ENCODE data around the gene SLC38A1.
"Not testable (repeated sequence)": the region's sequence is repeated elsewhere in the genome, so short reads cannot be mapped to it uniquely, and the experiment has no call there.

Gene SLC38A1

DNA sequence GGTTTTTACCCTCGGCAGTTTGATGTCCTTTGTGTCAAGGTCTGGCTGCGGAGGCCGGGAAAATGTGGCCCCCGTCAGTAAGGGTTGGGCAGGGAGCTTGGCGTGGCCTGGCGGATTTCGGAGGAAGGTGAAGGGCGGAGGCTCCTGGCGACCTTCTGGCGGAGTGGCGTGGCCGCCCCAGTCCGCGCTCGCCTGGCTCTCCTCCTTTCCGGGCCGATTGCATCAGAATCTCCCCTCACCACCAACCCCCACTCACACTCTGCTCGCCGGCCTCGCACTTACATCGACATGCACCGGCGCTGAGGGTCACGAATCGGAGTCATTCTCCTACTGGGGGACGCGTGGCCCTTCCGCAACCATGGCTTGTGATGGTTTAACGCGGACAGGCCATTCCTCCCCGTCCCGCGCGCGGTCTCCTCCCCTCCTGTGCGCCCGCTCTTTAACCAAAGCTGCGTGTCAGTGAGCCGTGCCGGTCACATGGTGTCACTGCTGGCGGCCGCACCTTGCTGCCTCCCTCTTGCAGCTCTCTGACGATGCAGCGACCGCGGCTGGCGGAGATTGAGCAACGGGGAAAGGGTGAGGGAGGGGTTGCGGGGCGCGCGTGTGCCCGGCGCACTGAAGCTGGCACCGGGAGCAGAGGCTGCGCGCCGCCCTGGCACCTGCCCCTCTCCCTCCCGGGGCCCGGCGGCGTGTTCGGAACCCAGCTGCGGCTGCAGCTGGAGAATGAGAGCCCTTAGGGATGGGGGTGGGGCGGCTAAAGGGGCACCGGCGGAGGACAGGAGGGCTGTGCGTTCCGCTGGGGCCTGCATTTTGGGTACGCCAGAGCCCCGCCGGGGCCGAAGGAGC lies at the start of gene SLC38A1:
Gene SLC38A1, minus strand, starts transcription at position 461 of the 846 bp plus-strand sequence. CDS start 29,243 bp downstream, outside the sequence.
- DNase-seq (ENCODE audit: low spot score), result peak; percentile 84

DNA sequence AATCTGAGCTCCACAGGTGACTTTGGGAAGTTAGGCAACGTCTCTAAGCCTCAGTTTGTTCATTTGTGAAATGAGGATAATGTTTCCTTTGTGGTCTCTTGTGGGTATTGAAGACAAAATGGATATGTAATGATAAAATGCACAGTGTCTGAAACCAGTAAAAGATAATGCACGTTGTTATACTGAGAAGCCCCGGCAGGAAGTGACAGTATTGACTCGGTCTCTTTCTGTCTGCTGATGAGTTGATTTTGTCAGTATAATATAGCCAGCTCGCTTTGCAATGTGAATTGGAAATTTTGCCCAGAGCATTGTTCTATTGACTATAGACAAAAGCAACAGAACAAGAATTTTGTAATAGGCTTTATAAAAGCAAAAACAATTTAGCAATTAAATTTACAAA lies 49.2 kb upstream of the SLC38A1 start:
- DNase-seq (ENCODE audit: low spot score), result no peak

GRCh38 chr12:46304070-46304469 lies 35.2 kb upstream of the SLC38A1 start:
- no peak for DNase-seq (ENCODE audit: low spot score)

DNA sequence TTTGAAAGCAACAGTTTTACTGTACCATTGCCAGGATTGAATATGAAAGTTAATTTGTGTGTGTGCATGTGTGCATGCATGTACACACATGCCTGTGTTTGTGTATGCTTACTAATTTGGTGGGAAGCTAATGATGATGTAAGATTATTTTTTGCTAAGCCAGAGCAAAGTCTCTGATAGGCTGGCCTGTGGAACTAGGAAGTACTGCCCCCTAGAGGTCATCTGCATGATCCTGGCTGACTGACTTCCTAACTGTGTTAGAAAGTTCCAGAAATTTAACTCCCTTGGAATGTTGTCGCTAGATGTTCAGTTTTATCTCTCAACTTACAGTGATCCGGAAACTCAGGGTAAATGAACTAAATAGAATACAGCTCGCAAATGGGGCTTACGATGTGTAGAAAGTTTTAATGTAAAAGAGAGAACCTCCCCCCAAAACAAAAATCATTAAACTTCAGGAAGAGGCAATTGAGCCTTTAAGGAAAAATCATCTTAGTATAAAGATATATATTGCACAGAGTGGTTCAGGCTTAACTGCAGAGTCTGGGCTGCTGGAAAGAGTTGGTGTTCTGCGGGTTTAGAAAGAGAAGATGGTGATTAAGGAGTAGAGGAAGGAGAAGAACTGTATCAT lies 34.3 kb upstream of the SLC38A1 start:
- no peak for DNase-seq (ENCODE audit: low spot score)

GRCh38 chr12:46300910-46301309 lies 32.1 kb upstream of the SLC38A1 start:
- DNase-seq (ENCODE audit: low spot score), result no peak

DNA sequence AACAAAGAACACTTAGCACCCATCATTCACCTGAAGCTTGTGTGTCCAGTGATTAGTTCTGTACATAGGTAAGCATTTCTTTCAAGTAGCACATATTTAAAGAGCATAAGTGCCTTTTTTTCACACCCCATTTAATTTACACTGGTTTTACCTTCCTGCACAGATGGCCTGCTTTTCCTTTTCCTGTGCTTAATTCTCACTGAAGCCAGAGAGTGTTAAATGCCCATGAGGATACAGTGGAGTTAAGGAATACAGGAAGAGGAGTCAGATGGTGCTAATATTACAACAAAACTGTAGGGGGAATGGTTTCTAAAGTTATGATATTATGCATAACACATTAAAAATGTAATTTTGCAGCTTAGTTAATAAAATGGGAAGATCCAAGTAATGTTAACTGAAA lies 31.0 kb upstream of the SLC38A1 start:
- no peak for DNase-seq (ENCODE audit: low spot score)

DNA sequence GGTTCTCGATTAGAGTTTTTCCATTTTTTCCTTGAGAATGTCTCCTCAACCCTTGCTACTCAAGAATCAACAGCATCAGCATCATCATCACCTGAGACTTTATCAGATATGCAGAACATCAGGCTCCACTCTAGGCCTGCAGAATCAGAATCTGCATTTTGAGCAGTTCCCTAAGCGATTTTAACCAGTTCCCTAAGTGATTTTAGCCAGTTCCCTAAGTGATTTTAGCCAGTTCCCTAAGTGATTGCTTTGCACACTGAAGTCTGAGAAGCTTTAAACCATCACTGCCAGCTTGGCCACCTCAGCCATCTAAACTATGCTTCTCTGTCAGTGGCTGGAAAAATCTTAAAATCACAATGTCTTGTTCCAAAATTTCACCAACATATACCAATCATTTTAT lies 29.4 kb upstream of the SLC38A1 start:
- no peak for DNase-seq (ENCODE audit: low spot score)

DNA sequence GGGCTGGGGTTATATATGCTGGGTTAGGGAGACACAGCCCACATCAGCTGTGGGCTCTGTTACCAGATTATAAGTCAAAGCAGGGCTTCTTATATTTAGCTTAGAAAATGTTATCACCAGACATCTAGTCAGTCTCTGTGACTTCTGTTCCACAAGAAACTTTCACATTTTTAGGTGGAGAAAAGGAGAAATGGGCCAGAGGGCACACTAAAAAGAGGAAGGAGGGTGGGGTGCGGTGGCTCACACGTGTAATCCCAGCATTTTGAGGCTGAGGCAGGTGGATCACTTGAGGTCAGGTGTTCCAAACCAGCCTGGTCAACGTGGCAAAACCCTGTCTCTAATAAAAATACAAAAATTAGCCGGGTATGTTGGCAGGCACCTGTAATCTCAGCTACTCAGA lies 28.0 kb upstream of the SLC38A1 start:
- no peak for DNase-seq (ENCODE audit: low spot score)

GRCh38 chr12:46292754-46293402 lies 24.0 kb upstream of the SLC38A1 start:
- no peak for DNase-seq (ENCODE audit: low spot score)

GRCh38 chr12:46291953-46292352 lies 23.1 kb upstream of the SLC38A1 start:
- DNase-seq (ENCODE audit: low spot score), result not testable (repeated sequence)

GRCh38 chr12:46285177-46285576 lies 16.3 kb upstream of the SLC38A1 start:
- DNase-seq (ENCODE audit: low spot score), result not testable (repeated sequence)

- DNase-seq (ENCODE audit: low spot score), result no peak
Measured at GRCh38 chr12:46282829-46283228, 14.0 kb upstream of the SLC38A1 start.

GRCh38 chr12:46276756-46277155 lies 7.9 kb upstream of the SLC38A1 start:
- no peak for DNase-seq (ENCODE audit: low spot score)

DNA sequence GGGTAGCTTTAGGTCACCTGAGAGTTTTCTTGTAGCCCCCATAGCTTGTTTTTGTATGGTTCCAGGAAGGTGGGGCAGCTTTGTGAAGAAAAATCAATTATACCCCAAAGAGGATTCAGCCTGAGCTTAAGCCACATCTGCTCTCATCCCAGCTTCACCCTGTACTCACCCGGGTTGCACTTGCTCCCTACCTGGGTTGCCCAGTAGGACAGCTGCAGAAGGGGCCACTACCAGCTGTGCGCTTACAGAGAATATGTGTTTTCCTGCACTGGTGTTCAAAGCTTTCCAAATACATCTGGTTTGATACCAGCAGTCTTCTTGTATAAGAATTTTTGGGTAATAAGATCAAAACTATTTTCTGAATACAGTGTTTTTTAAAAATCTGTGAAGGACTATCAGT lies 3.0 kb upstream of the SLC38A1 start:
- no peak for DNase-seq (ENCODE audit: low spot score)

DNA sequence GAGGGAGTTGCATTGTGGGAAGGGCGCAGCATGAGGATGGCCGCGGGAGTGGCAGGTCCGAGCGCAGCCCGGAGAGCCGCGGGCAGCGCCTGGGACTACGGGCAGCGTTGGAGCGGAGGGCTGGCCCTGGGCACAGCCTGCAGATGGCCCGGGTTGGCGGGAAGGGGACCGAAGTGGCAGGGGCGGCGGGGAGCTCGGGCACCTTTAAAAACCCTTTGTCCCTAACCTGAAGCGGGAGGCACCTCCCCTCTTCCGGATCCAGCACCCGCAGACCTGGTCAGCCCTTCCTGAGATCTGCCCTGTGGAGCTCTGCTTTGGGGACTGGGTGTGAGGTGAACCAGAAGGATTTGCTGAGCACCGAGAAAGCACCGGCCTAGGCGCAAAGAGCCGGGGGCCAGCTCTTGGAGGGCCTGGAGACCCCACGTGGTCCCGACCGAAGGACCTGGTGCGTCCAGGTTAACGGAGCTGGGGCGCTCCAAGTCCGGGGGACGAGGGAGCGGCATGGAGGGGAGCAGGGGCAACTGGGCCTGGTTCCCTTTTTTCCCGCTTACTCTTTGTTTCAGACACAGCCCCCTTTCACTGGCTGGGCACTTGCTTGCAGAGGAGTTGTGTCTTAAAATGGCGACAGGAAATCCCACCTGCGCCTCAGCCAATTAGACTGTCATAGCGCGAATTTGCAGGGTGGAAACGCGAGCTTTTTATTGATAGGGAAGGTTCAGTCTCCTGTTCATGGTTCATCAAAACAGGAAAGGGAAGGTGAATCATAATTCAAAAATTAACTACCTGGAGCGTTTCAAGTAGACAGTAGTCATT lies 792 bp upstream of the SLC38A1 start:
- peak; percentile 56 for DNase-seq (ENCODE audit: low spot score)

DNA sequence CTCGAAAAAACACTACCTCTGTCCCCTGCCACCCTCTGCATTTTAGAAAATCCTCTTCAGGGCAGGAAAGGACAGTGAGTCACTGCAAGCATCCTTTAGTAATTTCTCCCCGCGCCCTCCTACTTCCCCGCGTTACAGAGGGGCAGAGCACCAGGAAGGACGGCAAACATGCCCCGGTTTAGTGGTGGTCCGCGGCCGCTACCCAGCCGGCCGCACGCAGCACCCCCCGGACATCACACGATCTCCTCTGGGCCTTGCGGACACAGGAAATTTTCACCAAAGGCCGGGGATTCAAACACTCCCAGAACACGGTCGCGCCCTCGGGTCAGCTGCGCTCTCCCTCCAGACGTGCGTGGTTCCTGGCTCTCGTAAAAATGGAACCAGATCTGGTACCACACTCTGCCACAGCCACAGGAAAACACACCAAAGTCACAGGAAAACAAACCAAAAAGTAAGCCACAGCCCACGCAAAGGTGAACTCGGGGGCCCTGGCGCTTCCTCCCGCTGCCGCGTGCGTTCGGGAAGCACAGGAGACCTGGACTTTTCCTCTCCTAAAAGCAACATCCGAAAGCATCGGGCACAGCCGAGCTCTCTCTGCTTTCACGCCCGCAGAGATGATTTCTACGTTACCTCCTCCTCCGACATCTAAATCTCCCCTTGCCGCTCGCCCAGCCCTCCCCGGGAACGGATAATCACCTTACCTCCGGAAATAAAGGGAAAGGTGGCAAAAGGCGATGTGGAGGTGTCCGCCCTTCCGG lies 839 bp downstream of the SLC38A1 start:
- DNase-seq (ENCODE audit: low spot score), result no peak

- no peak for DNase-seq (ENCODE audit: low spot score)
Measured at GRCh38 chr12:46267575-46267824, 1.3 kb downstream of the SLC38A1 start.

DNA sequence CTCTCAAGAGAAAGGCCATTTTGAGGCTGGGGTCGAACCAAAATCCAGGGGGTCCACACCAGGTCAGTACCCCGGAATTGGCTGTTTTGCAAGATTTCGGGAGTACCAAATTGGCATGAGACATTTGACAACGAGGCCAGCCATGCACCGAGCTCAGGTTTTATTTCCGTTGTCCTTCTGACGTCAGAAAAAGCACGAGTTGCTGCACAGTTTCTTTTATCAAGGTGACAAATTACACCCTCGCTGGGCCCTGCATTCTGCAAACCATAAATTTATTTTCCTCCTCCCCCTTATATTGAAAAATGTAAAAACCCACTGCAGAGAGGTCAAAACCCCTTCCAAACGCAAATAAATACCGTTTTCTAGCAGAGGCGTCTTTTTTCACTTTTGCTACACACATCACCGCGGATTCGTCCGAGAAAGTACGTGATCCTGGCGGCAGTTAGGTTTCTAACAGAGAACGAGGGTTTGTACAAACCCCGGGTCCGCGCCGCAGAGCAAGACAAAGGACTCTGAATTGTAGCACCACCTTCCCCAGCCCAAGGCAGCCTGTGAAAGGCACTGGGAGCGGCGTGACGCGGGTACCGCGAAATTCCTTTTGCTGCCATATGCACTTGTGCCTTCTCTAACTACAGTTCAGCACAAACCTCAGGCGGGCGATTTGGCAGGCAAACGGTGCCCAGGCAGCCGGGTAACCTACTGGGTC lies 1.8 kb downstream of the SLC38A1 start:
- DNase-seq (ENCODE audit: low spot score), result no peak

DNA sequence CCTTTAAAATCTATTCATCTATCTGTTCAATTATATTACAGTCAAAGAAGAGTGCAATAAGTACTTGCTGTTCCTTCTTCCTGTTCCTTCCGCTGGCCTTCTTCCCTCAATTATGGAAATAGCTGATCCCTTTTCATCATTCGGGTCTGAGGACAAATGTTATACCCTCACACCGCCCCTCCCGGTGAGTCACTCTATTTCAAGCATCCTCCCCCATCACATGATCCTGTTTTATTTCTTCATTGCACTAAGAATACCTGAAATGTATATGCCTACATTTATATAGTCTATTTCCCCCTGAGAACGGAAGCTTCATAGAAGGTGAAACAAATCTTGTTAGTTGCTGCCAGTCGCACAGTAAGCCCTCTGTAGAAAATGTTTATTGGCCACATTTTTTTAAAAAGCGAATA lies 2.5 kb downstream of the SLC38A1 start:
- no peak for DNase-seq (ENCODE audit: low spot score)

DNA sequence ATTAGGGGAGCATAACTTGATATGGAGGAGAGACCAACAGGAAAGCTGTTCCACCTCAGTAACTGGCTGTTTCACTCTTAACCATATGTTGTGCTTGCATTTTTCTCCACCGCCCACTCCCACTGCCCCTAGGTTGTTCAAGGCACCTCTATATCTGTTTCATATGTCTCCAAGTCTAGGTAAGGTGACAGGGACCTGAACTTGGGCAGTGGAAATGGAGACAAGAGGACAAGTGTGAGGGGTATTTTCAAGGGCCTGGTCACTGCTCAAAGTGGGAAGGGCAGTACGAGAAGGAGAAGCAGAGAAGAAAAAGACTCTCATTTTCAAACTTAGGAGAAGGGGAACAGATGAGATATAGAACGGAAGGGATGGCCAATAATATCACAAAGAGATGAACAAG lies 3.1 kb downstream of the SLC38A1 start:
- DNase-seq (ENCODE audit: low spot score), result no peak

GRCh38 chr12:46265102-46265501 lies 3.7 kb downstream of the SLC38A1 start:
- no peak for DNase-seq (ENCODE audit: low spot score)

Data from HuH-7.5 (cell line).